Keratinocyte (primary cell): ENCODE data around the gene RNF38. TPM values are rescaled to one million over a fixed set of nuclear protein-coding genes. Genes with fewer than 3 reads are reported as not detected.
A peak's percentile ranks its signal among the peaks of the same experiment; 100 is the strongest.

Experiments used
- DNase-seq: peaks from one replicate; pipeline ENCODE4 v3.0.0-alpha.2; 2011; ENCODE audit warnings: low read depth, missing footprints, low spot score
- FAIRE-seq: peaks from 2 replicates; lab custom pipeline; 2011; peaks lifted over from hg19 to GRCh38; lab: Jason Lieb, UNC
- H2AFZ ChIP-seq: 2 replicates; pipeline ENCODE4 v1.6.0; 2012; ENCODE audit warnings: low read length, control low read depth, inconsistent platforms; ENCODE audit not compliant: control insufficient read depth
- H3K27ac ChIP-seq: 2 replicates; pipeline ENCODE4 v1.5.1; 2011; ENCODE audit warnings: low read length; ENCODE audit not compliant: control insufficient read depth, insufficient read depth
- H3K27me3 ChIP-seq: 3 replicates; pipeline ENCODE4 v1.6.0; 2011; ENCODE audit warnings: low read length; ENCODE audit not compliant: control insufficient read depth, insufficient read depth; ENCODE audit errors: extremely low read depth
- H3K36me3 ChIP-seq, 2 experiments: 2 replicates in 1 of 2; 3 replicates in 1 of 2; pipeline ENCODE4 v1.5.1; 2011; ENCODE audit warnings: low read length in 2 of 2, mild to moderate bottlenecking in 1 of 2; ENCODE audit not compliant: control insufficient read depth in 2 of 2, insufficient read depth in 2 of 2; ENCODE audit errors: extremely low read depth in 1 of 2
- H3K4me1 ChIP-seq: 3 replicates; pipeline ENCODE4 v1.5.1; 2011; ENCODE audit warnings: low read length; ENCODE audit not compliant: control insufficient read depth, insufficient read depth; ENCODE audit errors: extremely low read depth
- H3K4me2 ChIP-seq: 3 replicates; pipeline ENCODE4 v1.6.0; 2011; ENCODE audit warnings: low read depth, low read length; ENCODE audit not compliant: control insufficient read depth, insufficient read depth; ENCODE audit errors: extremely low read depth
- H3K4me3 ChIP-seq, 3 experiments: fragments of 200-600 bp in 1 of 3; sonication (generic) in 1 of 3; 2 replicates in 2 of 3; 3 replicates in 1 of 3; pipeline ENCODE4 v1.5.1; 2011 to 2016; ENCODE audit warnings: low read length in 3 of 3, mild to moderate bottlenecking in 3 of 3, control low read depth in 2 of 3, inconsistent platforms in 1 of 3, low read depth in 1 of 3, mixed read lengths in 1 of 3, mixed run types in 1 of 3, moderate library complexity in 1 of 3; ENCODE audit not compliant: control insufficient read depth in 2 of 3, insufficient read depth in 2 of 3; ENCODE audit errors: extremely low read depth in 1 of 3
- H3K79me2 ChIP-seq: 2 replicates; pipeline ENCODE4 v1.6.0; 2012; ENCODE audit warnings: low read length; ENCODE audit not compliant: control insufficient read depth, insufficient read depth
- H3K9ac ChIP-seq: 3 replicates; pipeline ENCODE4 v1.6.0; 2011; ENCODE audit warnings: low read length; ENCODE audit not compliant: control insufficient read depth, insufficient read depth; ENCODE audit errors: extremely low read depth
- H3K9me1 ChIP-seq: 3 replicates; pipeline ENCODE4 v1.6.0; 2011; ENCODE audit warnings: low read length; ENCODE audit not compliant: control insufficient read depth, insufficient read depth; ENCODE audit errors: extremely low read depth
- H3K9me3 ChIP-seq: 2 replicates; pipeline ENCODE4 v1.5.1; 2012; ENCODE audit warnings: low read depth, low read length; ENCODE audit not compliant: control insufficient read depth
- H4K20me1 ChIP-seq: 3 replicates; pipeline ENCODE4 v1.6.0; 2011; ENCODE audit warnings: low read length; ENCODE audit not compliant: control insufficient read depth, insufficient read depth; ENCODE audit errors: extremely low read depth
- CTCF ChIP-seq, 3 experiments: IDR thresholded peaks in 1 of 3; conservative IDR thresholded peaks in 1 of 3; optimal IDR thresholded peaks in 1 of 3; 2 replicates in 2 of 3; 3 replicates in 1 of 3; pipeline versions ENCODE3 to v1.5.1; 2011; ENCODE audit warnings: low read length in 3 of 3, mild to moderate bottlenecking in 3 of 3, moderate library complexity in 2 of 3, control low read depth in 1 of 3, inconsistent platforms in 1 of 3; ENCODE audit not compliant: insufficient read depth in 2 of 3; ENCODE audit errors: extremely low read depth in 1 of 3
- EZH2 ChIP-seq: IDR thresholded peaks from one replicate; pipeline ENCODE4 v1.6.1; 2012; ENCODE audit warnings: inconsistent platforms, mild to moderate bottlenecking, low read length, moderate library complexity
- dilution Hi-C: fragments of 300-500 bp; cut with MboI; formaldehyde crosslinking; loops from one replicate; pipeline ENCODE4 v1.7.0; 2020; ENCODE audit warnings: low sequenced_read_pairs; ENCODE audit not compliant: extremely low pct_ligation_motif_present
- polyA plus RNA-seq, 5 experiments: library from polyadenylated mRNA; depleted of rRNA in 3 of 5; stranded (reverse) in 3 of 5; stranded (forward) in 1 of 5; unstranded in 1 of 5; fragments of >200 nt; gene quantifications; 1 replicate in 1 of 5; 2 replicates in 3 of 5; 3 replicates in 1 of 5; pipeline versions ENCODE4 v1.2.1 to v1.2.3, GENCODE V29; 2011 to 2012; ENCODE audit warnings: missing spikeins in 2 of 5, low read depth in 1 of 5, low replicate concordance in 1 of 5

The RNF38 gene
- polyA plus RNA-seq, 1 donor (not counting 4 experiments of a cell fraction or from before 2014, with no cell fraction given): 12.5 TPM

GRCh38 chr9:36426348-36426747, 26.3 kb upstream of the RNF38 start:
- dilution Hi-C loops: no loop called here
- TF ChIP-seq CTCF (optimal IDR thresholded peaks at IDR 0.05 in 1 of 3, IDR thresholded peaks at IDR 0.05 in 1 of 3, conservative IDR thresholded peaks at IDR 0.05 in 1 of 3; ENCODE audit: extremely low read depth in 1 of 3, insufficient read depth in 2 of 3, low read length in 3 of 3) (no peak), EZH2 (no peak)
- H3K9me1 ChIP-seq: no peaks in the 10 kb centered on the region
- H3K4me3 ChIP-seq: no peak overlapping the region
- no peak overlapping the region for H3K27ac ChIP-seq
- no peak overlapping the region for H3K9ac ChIP-seq
- H3K4me1 ChIP-seq: no peaks in the 10 kb centered on the region
- no peaks in the 10 kb centered on the region for H3K9me3 ChIP-seq
- DNase-seq (no peak), FAIRE-seq (no peak)
- H3K4me2 ChIP-seq: no peak overlapping the region
- no peak overlapping the region for H2AFZ ChIP-seq
- H3K79me2 ChIP-seq: no peaks in the 10 kb centered on the region
- no peaks in the 10 kb centered on the region for H3K27me3 ChIP-seq
- no peaks in the 10 kb centered on the region for H4K20me1 ChIP-seq
- no peaks in the 10 kb centered on the region for H3K36me3 ChIP-seq

- Histone ChIP-seq H3K27me3 (no peaks in the 10 kb centered on the region), H3K36me3 (no peaks in the 10 kb centered on the region), H3K9ac (no peak overlapping the region), H2AFZ (no peak overlapping the region), H3K27ac (no peak overlapping the region), H3K4me1 (peaks cover 6% of the 10 kb centered on the region), H3K4me3 (no peak overlapping the region), H3K9me3 (no peaks in the 10 kb centered on the region), H3K4me2 (no peak overlapping the region), H3K9me1 (peaks cover 2% of the 10 kb centered on the region), H4K20me1 (peaks cover 2% of the 10 kb centered on the region), H3K79me2 (no peaks in the 10 kb centered on the region)
- FAIRE-seq (peak; percentile 23), DNase-seq (no peak)
- no peak for TF ChIP-seq EZH2
- TF ChIP-seq CTCF (optimal IDR thresholded peaks at IDR 0.05 in 1 of 3, IDR thresholded peaks at IDR 0.05 in 1 of 3, conservative IDR thresholded peaks at IDR 0.05 in 1 of 3; ENCODE audit: extremely low read depth in 1 of 3, insufficient read depth in 2 of 3, low read length in 3 of 3): no peak
- dilution Hi-C loops: no loop called here
Observed at GRCh38 chr9:36424289-36425055, 24.4 kb upstream of the RNF38 start.
